Ovary (tissue), 9 donors: ENCODE results near the gene GRIN1. TPM values are rescaled to one million over a fixed set of nuclear protein-coding genes. Genes with fewer than 3 reads are reported as not detected.

Experiments
- DNase-seq, 5 donors: peaks; one replicate each; pipeline ENCODE4 v3.0.0-alpha.2; 2019 to 2020
- H3K27ac ChIP-seq, 2 donors: fragments of 200-600 bp; one replicate each; pipeline versions ENCODE4 v1.5.1 to v1.8.0; 2019 to 2022
- H3K27me3 ChIP-seq: fragments of 200-600 bp; one replicate; pipeline ENCODE4 v1.8.0; 2022
- H3K36me3 ChIP-seq: fragments of 200-600 bp; sonication (generic); one replicate; pipeline ENCODE4 v1.5.1; 2019
- H3K4me1 ChIP-seq: one replicate; pipeline ENCODE4 v1.8.1; 2013; ENCODE audit warnings: mild to moderate bottlenecking, moderate library complexity; ENCODE audit not compliant: insufficient read depth
- H3K4me3 ChIP-seq: fragments of 200-600 bp; sonication (generic); one replicate; pipeline ENCODE4 v1.5.1; 2017
- H3K9me3 ChIP-seq, 2 donors: fragments of 200-600 bp in 1 of 2; sonication (generic) in 1 of 2; one replicate each; pipeline versions ENCODE4 v1.5.1 to v1.8.1; 2013 to 2019; ENCODE audit warnings: mild to moderate bottlenecking in 1 of 2, moderate library complexity in 1 of 2
- EP300 ChIP-seq: sonication (generic); formaldehyde crosslinking; IDR thresholded peaks from one replicate; pipeline ENCODE4 v1.6.1; 2017; ENCODE audit warnings: antibody characterized with exemption
- POLR2A ChIP-seq: fragments of 450-650 bp; IDR thresholded peaks from one replicate; pipeline ENCODE4 v1.6.1; 2017; ENCODE audit warnings: antibody characterized with exemption, mild to moderate bottlenecking, moderate library complexity
- WGBS, 3 donors: extraction: QIAGEN DNeasy Blood & Tissue Kit in 1 of 3; methylation state at CpG; one replicate each; pipeline versions ENCODE4 v1.1.5 to v1.1.7; 2013 to 2017; 5-methylcytosine and 5-hydroxymethylcytosine counted together
- intact Hi-C, 4 donors: fragments of 100-400 bp; cut with DNase I; formaldehyde crosslinking; loops; one replicate each; pipeline versions ENCODE4 v1.11.0 to v1.15.1; 2022 to 2023
- polyA plus RNA-seq, 2 donors: library from polyadenylated mRNA; stranded (reverse); fragments of 200-250 nt in 1 of 2; fragments of 350-450 nt in 1 of 2; fragmentation: Illumina TruSeq in 1 of 2; extraction: RNeasy Lipid Tissue Mini Kit (QIAGEN cat#74804) in 1 of 2; gene quantifications; one replicate each; pipeline ENCODE4 v1.2.3, GENCODE V29; 2013 to 2014
- total RNA-seq, 7 donors: library from RNA; depleted of rRNA in 2 of 7; stranded (reverse); fragments of >200 nt in 2 of 7; fragmentation: NEBNext Ultra II Directional in 3 of 7; extraction: Animal tissue kit (Norgen Biotek cat#: 25700) in 3 of 7; gene quantifications; one replicate each; pipeline versions ENCODE4 v1.1.0 to v1.2.4, GENCODE V29; 2016 to 2023
- TF ChIP-seq, protein P1 (sequence below), 3 donors: fragments of 450-650 bp in 2 of 3; fragments of 200-600 bp in 1 of 3; IDR thresholded peaks; one replicate each; pipeline versions ENCODE4 v1.5.1 to v1.8.0; 2016 to 2022; ENCODE audit warnings: antibody characterized with exemption in 3 of 3, mild to moderate bottlenecking in 1 of 3
- donor health status: DM: no; HTN: no; CAD: no; lungs with moderate emphysema.
- donor health status: DM: no; HTN: no; CAD: no.
- donor health status: Bipolar disorder and iron deficiency.
- donor health status: DM: yes; HTN: yes; CAD: no.
- donor health status: DM: no; HTN: no; CAD: no.
- donor health status: DM: yes; HTN: yes; CAD: no.

Gene GRIN1
- total and polyA plus RNA-seq, 9 donors = 0.15 TPM; not detected in 8

DNA sequence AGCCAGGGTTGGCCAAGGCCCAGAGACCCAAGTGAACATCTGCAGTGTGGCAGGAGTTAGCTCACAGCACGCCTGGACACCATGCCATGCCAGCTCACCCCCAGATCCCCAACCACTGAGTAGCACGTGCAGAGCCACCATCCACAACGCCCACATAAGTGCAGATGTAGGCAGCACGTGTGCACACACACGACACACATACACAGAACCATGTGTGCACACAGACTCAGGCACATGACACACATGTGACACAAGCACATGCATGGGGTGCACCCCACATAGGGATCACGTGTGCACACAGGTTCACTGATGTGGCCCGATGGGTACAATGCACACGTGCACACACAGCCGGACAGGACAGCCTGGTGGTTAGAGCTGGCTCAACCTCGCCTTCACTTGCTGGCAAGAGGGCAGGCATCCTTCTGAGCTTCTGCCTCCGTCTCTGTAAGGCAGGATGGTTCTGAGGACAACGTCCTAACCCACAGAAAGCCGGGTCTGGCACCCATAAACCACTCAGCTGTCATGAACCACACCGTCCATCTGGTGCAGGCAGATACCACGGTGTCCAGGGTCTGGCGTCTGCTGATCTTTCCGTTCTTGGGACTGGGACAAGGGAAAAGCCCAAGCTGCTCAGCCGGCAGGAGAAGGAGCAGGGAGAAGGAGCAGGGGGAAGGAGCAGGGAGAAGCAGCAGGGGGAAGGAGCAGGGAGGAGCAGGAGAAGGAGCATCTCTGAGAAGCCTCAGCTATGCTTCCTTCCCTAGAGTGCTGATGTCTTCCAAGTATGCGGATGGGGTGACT, 18.9 kb downstream of the GRIN1 start:
- Histone ChIP-seq H3K4me3 (no peak overlapping the region), H3K27ac (no peak overlapping the region), H3K36me3 (no peaks in the 10 kb centered on the region), H3K27me3 (no peaks in the 10 kb centered on the region), H3K9me3 (no peaks in the 10 kb centered on the region), H3K4me1 (peaks cover 6% of the 10 kb centered on the region)
- no peak for TF ChIP-seq EP300
- 47 to 52% (median 52%) methylated on average over 19 of the region's 19 CpGs for WGBS, 3 donors
- no peak for DNase-seq
- intact Hi-C loops = no loop called here

DNA sequence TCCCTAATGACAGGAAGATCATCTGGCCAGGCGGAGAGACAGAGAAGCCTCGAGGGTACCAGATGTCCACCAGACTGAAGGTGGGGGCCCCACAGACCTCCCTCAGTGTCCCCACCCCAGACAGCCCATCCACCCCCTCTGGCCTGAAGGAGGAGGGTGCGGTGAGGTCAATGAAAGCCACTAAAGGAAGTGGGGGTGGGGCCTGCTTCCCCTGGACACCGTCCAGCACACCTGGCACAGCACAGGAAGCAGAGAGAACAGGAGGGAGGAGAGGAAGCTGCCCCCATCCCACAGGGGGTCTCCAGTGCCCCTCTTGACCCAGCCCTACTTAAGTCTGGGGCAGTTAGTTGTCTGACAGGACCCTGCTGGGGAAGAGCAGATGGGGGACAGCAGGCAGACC, 19.7 kb downstream of the GRIN1 start:
- peaks cover 6% of the 10 kb centered on the region for H3K4me1 ChIP-seq
- intact Hi-C loops = no loop called here
- no peak overlapping the region for H3K27ac ChIP-seq
- H3K4me3 ChIP-seq = no peak overlapping the region
- no peak for DNase-seq
- no peaks in the 10 kb centered on the region for H3K27me3 ChIP-seq
- WGBS, 3 donors = 24 to 37% (median 30%) methylated on average over 4 of the region's 4 CpGs
- H3K9me3 ChIP-seq = no peaks in the 10 kb centered on the region
- H3K36me3 ChIP-seq = no peaks in the 10 kb centered on the region
- TF ChIP-seq, protein P1, sequence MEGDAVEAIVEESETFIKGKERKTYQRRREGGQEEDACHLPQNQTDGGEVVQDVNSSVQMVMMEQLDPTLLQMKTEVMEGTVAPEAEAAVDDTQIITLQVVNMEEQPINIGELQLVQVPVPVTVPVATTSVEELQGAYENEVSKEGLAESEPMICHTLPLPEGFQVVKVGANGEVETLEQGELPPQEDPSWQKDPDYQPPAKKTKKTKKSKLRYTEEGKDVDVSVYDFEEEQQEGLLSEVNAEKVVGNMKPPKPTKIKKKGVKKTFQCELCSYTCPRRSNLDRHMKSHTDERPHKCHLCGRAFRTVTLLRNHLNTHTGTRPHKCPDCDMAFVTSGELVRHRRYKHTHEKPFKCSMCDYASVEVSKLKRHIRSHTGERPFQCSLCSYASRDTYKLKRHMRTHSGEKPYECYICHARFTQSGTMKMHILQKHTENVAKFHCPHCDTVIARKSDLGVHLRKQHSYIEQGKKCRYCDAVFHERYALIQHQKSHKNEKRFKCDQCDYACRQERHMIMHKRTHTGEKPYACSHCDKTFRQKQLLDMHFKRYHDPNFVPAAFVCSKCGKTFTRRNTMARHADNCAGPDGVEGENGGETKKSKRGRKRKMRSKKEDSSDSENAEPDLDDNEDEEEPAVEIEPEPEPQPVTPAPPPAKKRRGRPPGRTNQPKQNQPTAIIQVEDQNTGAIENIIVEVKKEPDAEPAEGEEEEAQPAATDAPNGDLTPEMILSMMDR (IDR thresholded peaks at IDR 0.05) = no peak
- TF ChIP-seq POLR2A (no peak), EP300 (no peak)

DNA sequence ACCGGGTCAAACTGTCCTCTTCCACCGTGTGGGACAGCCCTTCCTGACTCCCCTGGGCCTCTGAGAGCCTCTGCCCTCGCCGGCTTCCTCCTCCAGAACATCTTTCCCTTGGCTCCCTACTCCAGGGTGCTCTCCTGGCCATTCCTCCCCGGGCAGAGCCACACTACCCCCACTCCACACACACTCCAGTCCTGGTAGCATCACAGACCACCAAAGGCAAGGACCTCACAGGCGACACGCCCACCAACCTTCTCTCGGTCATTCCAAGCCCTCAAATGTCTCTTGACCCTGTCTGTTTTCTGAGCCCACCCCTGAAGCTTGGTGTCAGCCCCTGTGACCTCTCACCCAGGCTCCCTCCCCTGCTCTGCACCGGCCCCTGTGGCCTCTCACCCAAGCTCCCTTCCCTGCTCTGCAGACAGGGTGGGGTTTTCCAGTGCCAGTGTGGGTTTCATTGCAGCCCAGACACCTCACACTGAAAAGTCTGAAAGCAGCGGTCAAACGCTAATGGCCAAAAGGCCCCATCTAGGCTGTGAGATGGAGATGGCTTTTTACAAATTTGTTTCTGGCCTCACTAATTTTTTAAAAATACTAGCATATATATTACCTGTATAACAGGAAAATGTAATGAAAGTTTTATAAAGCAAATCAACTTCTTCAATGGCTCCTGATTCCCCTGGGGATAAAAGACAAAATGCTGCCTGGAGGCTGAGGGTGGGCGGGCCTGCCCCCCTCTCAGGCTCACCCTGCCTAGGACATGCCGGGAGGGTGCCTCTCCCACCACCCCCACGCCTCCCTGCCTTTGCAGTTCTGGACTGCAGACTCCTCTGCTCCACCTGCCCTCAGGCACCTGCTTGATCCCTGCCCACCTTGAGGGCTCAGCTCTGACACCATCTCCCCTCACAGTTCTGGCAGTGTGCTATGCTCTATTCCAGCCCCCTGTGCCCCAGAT, 20.4 kb downstream of the GRIN1 start:
- Histone ChIP-seq H3K27ac (no peak overlapping the region), H3K36me3 (no peaks in the 10 kb centered on the region), H3K4me3 (no peak overlapping the region), H3K9me3 (no peaks in the 10 kb centered on the region), H3K27me3 (peaks cover 6% of the 10 kb centered on the region), H3K4me1 (peaks cover 6% of the 10 kb centered on the region)
- WGBS, 3 donors = 24 to 42% (median 28%) methylated on average over 14 of the region's 14 CpGs
- DNase-seq = no peak
- intact Hi-C loops = no loop called here
- TF ChIP-seq, protein P1 (IDR thresholded peaks at IDR 0.05) = no peak
- TF ChIP-seq POLR2A (no peak), EP300 (no peak)

DNA sequence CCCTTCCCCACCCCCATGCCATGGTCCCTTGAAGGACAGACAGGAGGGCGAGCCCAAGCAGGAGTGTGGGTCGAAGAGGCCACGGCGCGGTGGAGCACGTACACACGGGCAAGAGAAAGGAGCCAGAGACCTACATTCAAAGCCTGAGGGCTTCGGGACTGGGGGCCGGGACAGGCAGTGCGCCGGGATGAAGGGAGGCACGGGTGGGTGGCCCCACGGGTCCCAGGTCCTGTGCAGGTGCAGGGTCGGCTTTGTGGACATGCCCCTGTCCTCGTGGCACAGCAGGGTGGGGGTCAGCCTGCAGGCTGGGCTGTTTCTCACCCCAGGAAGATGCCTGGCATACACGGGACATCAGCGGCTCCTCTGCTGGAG, 21.1 kb downstream of the GRIN1 start:
- DNase-seq = no peak
- intact Hi-C loops = no loop called here
- Histone ChIP-seq H3K27ac (no peak overlapping the region), H3K4me3 (no peak overlapping the region), H3K36me3 (no peaks in the 10 kb centered on the region), H3K4me1 (peaks cover 6% of the 10 kb centered on the region), H3K9me3 (no peaks in the 10 kb centered on the region), H3K27me3 (peaks cover 8% of the 10 kb centered on the region)
- 49 to 65% (median 53%) methylated on average over 17 of the region's 17 CpGs for WGBS, 3 donors
- no peak for TF ChIP-seq EP300
- TF ChIP-seq POLR2A = no peak
- TF ChIP-seq, protein P1 (IDR thresholded peaks at IDR 0.05) = no peak
